DMS53 (cell line): Measurements from ENCODE around the gene SERINC5.
"Not testable (repeated sequence)": the region's sequence is repeated elsewhere in the genome, so short reads cannot be mapped to it uniquely, and the experiment has no call there.

ENCODE experiments used
- DNase-seq: peaks from one replicate; lab custom pipeline; 2025; lab: John Stamatoyannopoulos, UW

SERINC5 gene

DNA sequence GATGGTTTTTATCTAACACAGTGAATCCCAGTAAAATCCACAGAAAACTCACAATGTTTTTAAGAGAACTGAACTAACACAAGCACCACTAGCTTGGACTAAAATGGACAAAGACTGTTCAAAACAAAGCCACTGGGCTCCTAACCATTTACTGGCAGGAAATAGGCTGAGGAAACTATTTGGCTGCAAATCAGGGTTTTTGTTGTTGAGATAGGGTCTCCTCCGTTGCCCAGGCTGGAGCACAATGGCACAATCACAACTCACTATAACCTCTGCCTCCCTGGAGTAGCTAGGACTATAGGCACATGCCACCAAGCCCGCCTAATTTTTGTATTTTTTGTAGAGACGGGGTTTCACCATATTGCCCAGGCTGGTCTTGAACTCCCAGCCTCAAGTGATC, 121.0 kb downstream of the SERINC5 start:
- no peak for DNase-seq

GRCh38 chr5:80129146-80129545, 126.7 kb downstream of the SERINC5 start:
- DNase-seq: no peak

- no peak for DNase-seq
These were observed 127.7 kb downstream of the SERINC5 start for GRCh38 chr5:80128141-80128540.

DNA sequence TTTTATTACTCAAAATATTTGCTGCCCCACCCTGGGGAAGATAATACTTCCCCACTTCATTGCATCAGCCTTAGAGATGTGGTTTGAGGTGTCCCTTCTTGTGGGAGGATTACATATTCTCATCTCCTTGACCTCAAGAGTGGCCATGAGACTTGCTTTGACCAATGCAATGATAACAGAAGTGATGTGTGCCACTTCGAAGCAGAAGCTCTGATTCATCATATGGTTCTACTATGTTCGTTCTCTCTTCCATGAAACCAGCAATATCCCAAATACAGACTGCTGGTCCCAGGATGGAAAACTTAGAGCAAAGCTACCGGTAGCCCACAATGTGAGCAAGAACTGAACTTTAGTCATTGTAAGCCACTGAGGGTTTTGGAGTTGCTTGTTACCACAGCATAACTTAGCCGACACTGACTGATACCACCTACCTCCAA, 128.7 kb downstream of the SERINC5 start:
- no peak for DNase-seq

DNA sequence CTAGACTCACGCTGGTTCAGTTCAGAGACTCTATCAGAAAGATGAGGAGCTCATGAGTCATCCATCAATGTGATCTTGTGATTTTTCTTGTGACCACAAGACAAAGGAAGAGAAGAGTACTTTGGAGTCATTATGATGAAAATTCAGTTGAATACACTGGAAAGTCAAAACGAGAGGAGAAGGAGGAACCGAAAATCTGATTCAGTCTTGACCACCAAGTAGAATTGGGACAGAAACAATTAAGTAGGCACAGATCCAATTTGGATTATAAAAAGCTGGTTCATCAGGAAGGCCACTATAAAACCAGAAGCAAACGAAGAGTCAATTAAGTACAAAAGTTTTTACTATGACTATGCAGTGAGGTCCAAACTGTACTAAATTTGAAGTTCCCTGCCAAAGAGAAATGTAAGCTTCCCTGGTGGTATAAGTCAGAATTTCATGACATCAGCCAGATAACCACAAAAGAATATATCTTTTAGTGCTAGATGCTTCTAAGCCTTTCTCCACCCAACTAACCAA, 129.8 kb downstream of the SERINC5 start:
- DNase-seq: no peak

DNA sequence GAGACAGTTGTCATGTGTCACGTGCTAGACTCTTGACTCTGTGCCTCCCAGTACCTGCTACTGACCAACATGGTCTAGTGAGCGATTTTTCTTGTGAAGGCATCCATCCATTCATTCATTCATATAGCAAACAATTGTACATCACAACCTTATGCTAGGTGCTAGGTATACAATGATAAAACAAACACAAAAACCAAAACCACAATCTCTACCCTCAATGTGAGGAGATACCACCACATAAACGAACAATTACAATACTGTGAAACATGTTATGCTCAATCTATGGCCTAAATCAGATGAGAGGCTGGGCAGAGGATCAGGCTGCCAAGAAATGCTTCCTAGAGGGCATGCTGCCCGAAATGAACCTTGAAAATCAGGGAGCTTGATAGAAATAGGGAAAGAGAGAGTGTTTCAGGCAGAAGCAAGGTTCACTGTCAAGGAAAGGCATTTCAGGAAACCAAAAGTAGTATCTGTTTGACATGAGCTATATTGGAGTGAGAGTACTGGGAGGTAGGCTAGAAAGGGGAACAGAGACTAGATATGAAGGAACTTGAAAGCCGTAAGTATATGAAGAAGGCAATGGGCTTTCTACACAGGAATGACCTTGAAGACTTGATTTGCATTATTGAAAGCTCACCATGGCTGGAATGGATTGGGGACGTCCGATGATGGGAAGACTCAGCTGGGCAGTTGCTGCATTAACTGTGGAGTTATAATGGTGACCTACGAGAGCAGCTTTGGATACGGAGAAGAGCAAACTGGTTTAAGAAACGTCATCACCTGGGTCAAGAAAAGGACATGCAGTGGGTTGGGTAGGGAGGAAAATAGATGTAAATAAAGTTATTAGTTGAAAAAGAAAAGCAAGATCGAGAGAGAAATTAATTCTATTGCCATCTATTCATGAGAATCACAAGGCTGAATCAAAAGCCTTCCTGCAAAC, 130.6 kb downstream of the SERINC5 start:
- DNase-seq: no peak

DNA sequence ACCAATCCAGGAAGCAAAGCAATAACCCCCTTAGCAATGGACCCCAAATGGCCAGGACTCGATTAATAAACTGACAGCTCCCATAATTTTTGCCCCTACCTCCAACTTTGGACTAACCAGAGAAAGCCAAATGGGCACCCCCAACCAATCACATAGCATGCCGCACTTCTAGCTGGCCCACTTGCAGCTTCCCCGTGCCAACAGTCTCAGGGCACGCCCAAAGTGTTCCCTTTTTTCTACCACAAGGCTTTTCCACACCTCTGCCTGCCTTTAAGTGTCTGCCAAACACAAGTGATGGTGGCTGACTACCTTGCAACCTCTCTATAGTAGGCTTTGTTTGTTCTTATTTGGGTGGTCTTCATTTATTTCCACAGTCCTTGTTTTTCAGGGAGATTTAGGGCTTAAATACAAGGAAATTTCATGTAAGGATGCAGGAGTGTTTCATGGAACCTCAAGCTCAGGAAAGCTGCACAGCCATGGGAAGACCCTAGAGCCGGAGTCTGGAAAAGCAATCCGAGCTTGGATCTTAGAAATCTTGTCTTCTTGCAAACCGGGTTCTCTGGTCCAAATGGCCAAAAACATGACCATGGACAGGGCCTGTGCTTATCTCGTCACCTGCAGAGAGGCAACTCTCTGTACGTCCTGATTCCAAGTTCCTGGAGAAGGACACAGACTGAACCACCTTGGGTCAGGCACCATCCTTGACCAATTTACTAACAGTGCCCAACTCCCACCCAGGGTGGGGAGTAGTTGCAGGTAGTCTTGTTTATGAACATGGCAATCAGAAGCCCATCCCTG, 131.5 kb downstream of the SERINC5 start:
- no peak for DNase-seq

DNA sequence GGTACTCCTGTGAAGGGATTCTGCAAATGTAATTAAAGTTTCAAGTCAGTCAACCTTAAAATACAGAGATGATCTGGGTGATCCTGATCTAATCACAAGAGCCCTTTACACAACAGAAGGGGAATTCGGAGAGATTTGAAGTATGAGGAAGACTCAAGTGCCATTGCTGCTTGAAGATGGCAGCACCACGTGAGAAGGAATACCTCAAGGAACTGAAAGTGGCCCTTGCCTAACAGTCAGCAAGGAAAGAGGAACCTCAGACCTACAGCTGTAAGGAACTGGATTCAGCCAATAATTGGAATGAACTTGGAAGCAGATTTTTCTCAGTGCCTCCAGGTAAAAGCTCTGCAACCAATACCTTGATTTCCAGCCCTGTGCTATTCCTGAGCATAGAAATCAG, 133.3 kb downstream of the SERINC5 start:
- no peak for DNase-seq

GRCh38 chr5:80119372-80119771, 136.5 kb downstream of the SERINC5 start:
- DNase-seq: no peak

DNA sequence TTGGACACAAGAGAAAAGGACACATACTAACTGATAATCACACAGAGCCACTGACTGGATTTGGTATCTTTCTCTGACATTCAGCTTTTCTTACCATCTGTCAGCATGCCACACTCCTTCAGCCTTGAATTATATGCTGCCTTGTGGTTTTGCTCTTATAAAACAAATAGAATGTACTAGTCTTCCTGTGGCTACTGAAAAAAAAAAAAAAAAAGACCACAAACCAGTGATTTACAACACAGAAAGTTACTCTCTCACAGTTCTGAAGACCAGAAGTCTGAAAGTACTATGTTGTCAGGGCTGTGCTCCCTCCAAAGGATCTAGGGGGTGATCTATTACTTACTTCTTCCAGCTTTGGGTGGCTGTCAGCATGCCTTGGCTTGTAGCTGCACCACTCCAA, 138.4 kb downstream of the SERINC5 start:
- DNase-seq: no peak

DNA sequence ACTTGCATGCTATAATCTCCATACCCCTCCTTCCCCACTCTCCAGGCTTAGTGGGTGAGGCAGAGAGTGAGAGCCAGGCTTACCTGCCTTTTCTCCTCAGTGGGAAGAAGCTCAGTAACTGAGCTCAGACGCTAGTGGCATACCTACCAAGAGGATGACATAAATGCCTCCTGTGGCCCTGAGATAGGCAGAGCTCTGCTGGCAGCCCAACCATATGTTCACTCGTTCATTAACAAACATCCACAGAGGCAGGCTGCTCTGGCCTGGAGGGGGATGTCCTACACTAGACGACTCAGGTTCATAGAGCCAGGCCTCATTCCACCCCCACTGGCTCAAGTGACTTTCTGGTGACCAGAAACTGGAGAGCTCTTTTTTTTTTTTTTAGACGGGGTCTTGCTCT, 139.4 kb downstream of the SERINC5 start:
- DNase-seq: no peak

DNA sequence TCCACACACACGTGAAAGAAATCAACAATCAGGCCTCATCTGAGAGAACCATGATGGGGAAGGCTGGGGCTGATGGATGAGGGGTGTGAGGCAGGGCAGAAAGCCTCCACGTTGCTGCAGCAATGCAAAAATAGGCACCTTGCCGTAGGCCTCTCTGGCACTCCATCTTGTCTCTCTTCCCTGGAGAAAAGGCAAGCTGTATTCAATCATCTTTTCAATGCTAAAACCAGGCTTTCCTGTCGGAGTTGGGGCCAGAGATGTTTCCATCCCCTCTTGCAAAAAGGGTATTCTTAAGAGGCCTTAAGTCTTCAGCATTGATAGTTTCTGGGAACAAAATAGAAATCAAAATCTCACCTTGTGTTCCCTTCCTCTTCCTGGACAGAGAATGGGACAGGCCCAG, 139.8 kb downstream of the SERINC5 start:
- DNase-seq: no peak

DNA sequence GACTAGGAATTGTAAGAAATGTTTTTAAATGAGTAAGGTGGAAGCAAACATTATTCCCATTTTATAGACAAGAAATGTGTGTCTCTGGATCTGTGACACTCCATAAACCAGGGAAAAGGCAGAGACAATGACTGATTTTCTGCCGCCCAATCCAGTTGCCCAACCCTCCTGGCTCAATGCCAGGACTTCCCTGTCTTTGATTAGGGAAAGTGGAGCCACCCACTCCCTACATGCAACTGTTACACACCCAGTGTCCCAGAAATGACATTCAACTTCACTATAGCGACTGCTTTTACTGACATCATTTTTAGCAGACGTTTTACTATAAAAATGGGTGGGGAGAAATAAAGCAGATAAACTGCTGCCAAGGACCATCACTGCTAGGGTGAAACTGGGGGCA, 141.0 kb downstream of the SERINC5 start:
- DNase-seq: no peak

DNA sequence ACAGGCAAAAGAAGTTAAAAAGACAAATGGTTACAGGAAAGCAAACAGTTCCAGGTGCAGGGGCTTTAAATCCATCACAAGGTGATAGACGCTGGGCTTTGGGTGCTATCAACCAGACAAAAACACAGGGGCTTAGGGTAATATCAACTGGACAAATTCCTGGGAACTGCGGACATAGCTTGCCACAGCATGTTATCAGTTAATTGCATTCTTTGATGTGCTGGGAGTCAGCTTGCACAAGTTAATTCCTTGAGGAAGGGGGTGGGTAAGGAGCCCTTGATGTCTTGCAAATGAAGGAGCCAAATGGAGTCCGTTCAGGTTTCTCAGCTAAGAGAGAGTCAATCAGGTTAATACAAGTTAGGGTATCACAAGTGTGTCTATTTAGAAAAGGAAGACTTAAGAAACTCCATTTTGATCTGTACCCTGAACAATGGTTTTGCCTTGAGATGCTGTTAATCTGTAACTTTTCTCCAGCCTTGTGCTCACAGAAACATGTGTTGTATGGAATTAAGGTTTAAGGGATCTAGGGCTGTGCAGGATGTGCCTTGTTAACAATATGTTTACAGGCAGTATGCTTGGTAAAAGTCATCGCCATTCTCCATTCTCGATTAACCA, 144.4 kb downstream of the SERINC5 start:
- not testable (repeated sequence) for DNase-seq

GRCh38 chr5:80109646-80110478, 146.0 kb downstream of the SERINC5 start:
- no peak for DNase-seq

DNA sequence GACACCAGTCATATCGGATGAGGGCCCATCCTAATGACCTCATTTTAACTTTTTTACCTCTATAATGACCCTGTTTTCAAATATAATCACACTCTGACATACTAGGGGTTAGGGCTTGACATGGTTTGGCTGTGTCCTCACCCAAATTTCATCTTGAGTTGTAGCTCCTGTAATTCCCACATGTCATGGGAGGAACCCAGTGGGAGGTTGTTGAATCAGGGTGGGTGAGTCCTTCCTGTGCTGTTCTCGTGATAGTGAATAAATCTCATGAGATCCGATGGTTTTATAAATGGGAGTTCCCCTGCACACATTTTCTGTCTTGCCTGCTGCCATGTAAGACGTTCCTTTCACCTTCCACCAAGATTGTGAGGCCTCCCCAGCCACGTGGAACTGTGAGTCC, 148.9 kb downstream of the SERINC5 start:
- DNase-seq: no peak

DNA sequence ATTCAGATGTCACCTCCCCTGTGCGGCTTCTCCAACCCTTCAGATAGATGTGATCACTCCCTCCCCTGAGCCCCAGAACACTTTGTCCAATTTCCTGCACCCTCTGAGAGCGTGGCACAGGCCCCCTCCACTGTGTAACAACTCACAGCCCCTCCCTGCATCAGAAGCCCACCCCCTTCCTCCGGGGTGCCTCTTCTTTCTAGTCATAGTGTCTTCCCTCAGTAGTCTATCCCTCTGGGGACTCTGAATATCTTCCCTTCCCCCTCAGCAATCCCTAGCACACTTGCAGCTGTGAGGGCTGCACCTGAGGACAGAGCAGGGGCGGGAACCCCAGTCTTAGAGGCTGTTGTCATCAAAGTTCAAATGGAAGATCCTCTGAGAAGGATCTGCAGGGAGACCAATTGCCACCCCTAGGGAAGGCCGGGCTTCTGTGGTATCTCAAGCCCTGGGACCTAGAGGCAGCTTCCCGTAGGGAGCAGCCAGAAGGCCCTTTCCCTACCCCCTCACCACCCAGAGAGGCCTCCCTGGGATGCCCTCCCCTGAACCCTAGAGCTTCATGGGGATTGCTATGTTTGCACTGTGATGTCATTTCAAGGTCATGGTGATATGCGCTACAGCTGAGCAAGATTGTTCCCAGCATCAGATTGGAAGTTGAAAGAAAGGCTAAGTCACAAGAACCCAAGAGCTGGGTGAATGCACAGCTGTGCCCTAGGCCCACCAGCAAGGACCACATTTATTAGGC, 150.0 kb downstream of the SERINC5 start:
- no peak for DNase-seq

DNA sequence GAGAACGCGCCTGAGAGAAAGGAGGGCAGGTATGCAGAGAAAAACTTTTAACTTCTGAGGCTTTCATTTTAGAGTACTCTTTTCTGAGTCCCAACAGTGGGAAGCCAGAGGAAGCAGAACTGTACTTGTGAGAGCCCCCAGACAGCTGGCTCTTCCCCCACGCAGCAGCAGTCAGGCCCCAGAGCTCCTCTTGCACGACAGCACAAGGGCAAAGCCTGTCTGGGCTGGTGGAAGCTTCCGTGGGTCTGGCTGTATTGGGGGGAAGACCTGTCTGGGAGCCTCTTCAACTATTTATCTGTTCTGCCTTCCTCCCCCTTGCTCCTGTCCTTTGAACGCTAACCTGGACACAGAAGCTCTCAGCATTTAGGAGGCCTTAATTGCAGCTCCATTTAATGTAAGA, 152.5 kb downstream of the SERINC5 start:
- no peak for DNase-seq

- no peak for DNase-seq
These were observed 153.9 kb downstream of the SERINC5 start for GRCh38 chr5:80101993-80102392.

- DNase-seq: no peak
These were observed 158.4 kb downstream of the SERINC5 start for GRCh38 chr5:80097451-80097850.

- DNase-seq: no peak
These were observed 161.6 kb downstream of the SERINC5 start for GRCh38 chr5:80094236-80094738.
